ENCODE results near the gene CPT1A. TPM values are rescaled to one million over a fixed set of nuclear protein-coding genes. Genes with fewer than 3 reads are reported as not detected.

The CPT1A gene
- total RNA-seq, 1 donor from 2014 or later: 0.54 TPM

GRCh38 chr11:68867066-68867465 lies 25.4 kb upstream of the CPT1A start:
- peaks cover 15% of the 10 kb centered on the region for H3K4me1 Mint-ChIP-seq
- DNase-seq (ENCODE audit: low read depth, low spot score): no peak
- peaks cover 10% of the 10 kb centered on the region for H3K36me3 Mint-ChIP-seq (ENCODE audit: low read depth)
- no peak overlapping the region for H3K4me3 Mint-ChIP-seq
- no peak overlapping the region for H3K27ac Mint-ChIP-seq (ENCODE audit: unreplicated experiment)
- H3K9me3 Mint-ChIP-seq: peaks cover 6% of the 10 kb centered on the region
- TF ChIP-seq CTCF (conservative IDR thresholded peaks at IDR 0.05): no peak
- H3K27me3 Mint-ChIP-seq (ENCODE audit: low read depth): peaks cover 4% of the 10 kb centered on the region

- no peak for DNase-seq (ENCODE audit: low read depth, low spot score)
- Mint-ChIP-seq H3K27me3 (ENCODE audit: low read depth) (peaks cover 4% of the 10 kb centered on the region), H3K9me3 (peaks cover 6% of the 10 kb centered on the region), H3K27ac (ENCODE audit: unreplicated experiment) (no peak overlapping the region), H3K4me3 (no peak overlapping the region), H3K36me3 (ENCODE audit: low read depth) (peaks cover 10% of the 10 kb centered on the region), H3K4me1 (peaks cover 8% of the 10 kb centered on the region)
- TF ChIP-seq CTCF (conservative IDR thresholded peaks at IDR 0.05): no peak
Measured at GRCh38 chr11:68865241-68865640, 23.5 kb upstream of the CPT1A start.

GRCh38 chr11:68863553-68864265 lies 22.0 kb upstream of the CPT1A start:
- no peaks in the 10 kb centered on the region for H3K4me1 Mint-ChIP-seq
- peaks cover 6% of the 10 kb centered on the region for H3K9me3 Mint-ChIP-seq
- DNase-seq (ENCODE audit: low read depth, low spot score): no peak
- no peak overlapping the region for H3K27ac Mint-ChIP-seq (ENCODE audit: unreplicated experiment)
- H3K4me3 Mint-ChIP-seq: no peak overlapping the region
- peaks cover 10% of the 10 kb centered on the region for H3K36me3 Mint-ChIP-seq (ENCODE audit: low read depth)
- no peak for TF ChIP-seq CTCF (conservative IDR thresholded peaks at IDR 0.05)
- peaks cover 9% of the 10 kb centered on the region for H3K27me3 Mint-ChIP-seq (ENCODE audit: low read depth)

- Mint-ChIP-seq H3K4me3 (no peak overlapping the region), H3K27me3 (ENCODE audit: low read depth) (peaks cover 12% of the 10 kb centered on the region), H3K9me3 (peaks cover 6% of the 10 kb centered on the region)
Measured at GRCh38 chr11:68862421-68862820, 20.7 kb upstream of the CPT1A start.

GRCh38 chr11:68859123-68859522 lies 17.4 kb upstream of the CPT1A start:
- no peak for TF ChIP-seq CTCF (conservative IDR thresholded peaks at IDR 0.05)
- Mint-ChIP-seq H3K9me3 (peaks cover 6% of the 10 kb centered on the region), H3K27me3 (ENCODE audit: low read depth) (peaks cover 41% of the 10 kb centered on the region), H3K4me1 (peaks cover 8% of the 10 kb centered on the region), H3K36me3 (ENCODE audit: low read depth) (peaks cover 10% of the 10 kb centered on the region), H3K4me3 (no peak overlapping the region), H3K27ac (ENCODE audit: unreplicated experiment) (no peak overlapping the region)
- DNase-seq (ENCODE audit: low read depth, low spot score): no peak

More at GRCh38 chr11:68862421-68862820, 20.7 kb upstream of the CPT1A start:
- DNase-seq (ENCODE audit: low read depth, low spot score): no peak
- Mint-ChIP-seq H3K4me1 (no peaks in the 10 kb centered on the region), H3K27ac (ENCODE audit: unreplicated experiment) (no peak overlapping the region), H3K36me3 (ENCODE audit: low read depth) (peaks cover 10% of the 10 kb centered on the region)
- no peak for TF ChIP-seq CTCF (conservative IDR thresholded peaks at IDR 0.05)

Data from neural crest cell (in vitro differentiated cells).